HEK293T (cell line): ENCODE data around the gene PPA1.

Experiments
- ARNT ChIP-seq: fragments of 450-650 bp; IDR thresholded peaks from 2 replicates; pipeline ENCODE4 v1.6.1; 2017; ENCODE audit warnings: mild to moderate bottlenecking
- BHLHE40 ChIP-seq: fragments of 450-650 bp; IDR thresholded peaks from 2 replicates; pipeline ENCODE4 v1.6.1; 2016; ENCODE audit warnings: mild to moderate bottlenecking, moderate library complexity, borderline replicate concordance
- FOXA1 ChIP-seq: fragments of 450-650 bp; IDR thresholded peaks from 2 replicates; pipeline ENCODE4 v1.6.1; 2016; ENCODE audit warnings: mild to moderate bottlenecking
- FOXK2 ChIP-seq: fragments of 450-650 bp; IDR thresholded peaks from 2 replicates; pipeline ENCODE4 v1.6.1; 2016; ENCODE audit warnings: mild to moderate bottlenecking
- NFRKB ChIP-seq: fragments of 450-650 bp; IDR thresholded peaks from 2 replicates; pipeline ENCODE4 v1.6.1; 2016; ENCODE audit warnings: mild to moderate bottlenecking, moderate library complexity
- PKNOX1 ChIP-seq: fragments of 450-650 bp; IDR thresholded peaks from 2 replicates; pipeline ENCODE4 v1.6.1; 2016

GRCh38 chr10:70176441-70176840 lies 56.8 kb downstream of the PPA1 start:
- TF ChIP-seq FOXA1 = no peak
- no peak for TF ChIP-seq ARNT
- TF ChIP-seq PKNOX1 = no peak
- no peak for TF ChIP-seq NFRKB
- no peak for TF ChIP-seq BHLHE40
- no peak for TF ChIP-seq FOXK2
